Hindlimb muscle (tissue), 1 donor: ENCODE measurements around the gene GEMIN8. TPM values are rescaled to one million over a fixed set of nuclear protein-coding genes. Genes with fewer than 3 reads are reported as not detected.
A peak's percentile ranks its signal among the peaks of the same experiment; 100 is the strongest.

Experiments
- DNase-seq: peaks from one replicate; pipeline ENCODE4 v3.0.0-alpha.2; 2013
- polyA plus RNA-seq: library from polyadenylated mRNA; unstranded; fragments of 120-200 nt; gene quantifications from one replicate; pipeline ENCODE4 v1.2.1, GENCODE V29; 2013; ENCODE audit not compliant: insufficient read length

GEMIN8 gene
- 16.4 TPM for polyA plus RNA-seq

- DNase-seq = peak; percentile 87
These were observed at the start of gene GEMIN8 for GRCh38 chrX:14029425-14030173. Gene GEMIN8 (minus strand): TSS chrX:14029892. CDS start chrX:14021478, 8,414 bp downstream.

GRCh38 chrX:14076639-14077038, 46.9 kb upstream of the GEMIN8 start:
- no peak for DNase-seq

- DNase-seq = no peak
These were observed 43.9 kb upstream of the GEMIN8 start for GRCh38 chrX:14073556-14073955.

GRCh38 chrX:14073071-14073470, 43.4 kb upstream of the GEMIN8 start:
- DNase-seq = no peak

GRCh38 chrX:14065800-14066199, 36.1 kb upstream of the GEMIN8 start:
- no peak for DNase-seq

- DNase-seq = no peak
These were observed 35.1 kb upstream of the GEMIN8 start for GRCh38 chrX:14064626-14065432.

- no peak for DNase-seq
These were observed 32.8 kb upstream of the GEMIN8 start for GRCh38 chrX:14062524-14062923.

- no peak for DNase-seq
These were observed 26.5 kb upstream of the GEMIN8 start for GRCh38 chrX:14056206-14056605.

- no peak for DNase-seq
These were observed 21.7 kb upstream of the GEMIN8 start for GRCh38 chrX:14051416-14051815.

- no peak for DNase-seq
These were observed 21.0 kb upstream of the GEMIN8 start for GRCh38 chrX:14050709-14051108.

- DNase-seq = no peak
These were observed 13.5 kb upstream of the GEMIN8 start for GRCh38 chrX:14043209-14043608.

- peak; percentile 13 for DNase-seq
These were observed 9.7 kb upstream of the GEMIN8 start for GRCh38 chrX:14039344-14039743.

GRCh38 chrX:14038375-14039085, 8.8 kb upstream of the GEMIN8 start:
- no peak for DNase-seq

GRCh38 chrX:14032406-14032805, 2.7 kb upstream of the GEMIN8 start:
- peak; percentile 53 for DNase-seq

- DNase-seq = peak; percentile 9
These were observed 460 bp upstream of the GEMIN8 start for GRCh38 chrX:14030174-14030530.

- DNase-seq = no peak
These were observed 660 bp downstream of the GEMIN8 start for GRCh38 chrX:14029039-14029424.

GRCh38 chrX:14028473-14028872, 1.2 kb downstream of the GEMIN8 start:
- DNase-seq = no peak

- DNase-seq = no peak
These were observed 2.1 kb downstream of the GEMIN8 start for GRCh38 chrX:14027511-14028019.

GRCh38 chrX:14027036-14027435, 2.7 kb downstream of the GEMIN8 start:
- DNase-seq = no peak

GRCh38 chrX:14026121-14026520, 3.6 kb downstream of the GEMIN8 start:
- no peak for DNase-seq

GRCh38 chrX:14022019-14022418, 7.7 kb downstream of the GEMIN8 start:
- DNase-seq = no peak

GRCh38 chrX:14017399-14017798, 12.3 kb downstream of the GEMIN8 start:
- no peak for DNase-seq

GRCh38 chrX:14015941-14016340, 13.8 kb downstream of the GEMIN8 start:
- DNase-seq = no peak
